ENCODE data around the gene SFMBT2.

DNA sequence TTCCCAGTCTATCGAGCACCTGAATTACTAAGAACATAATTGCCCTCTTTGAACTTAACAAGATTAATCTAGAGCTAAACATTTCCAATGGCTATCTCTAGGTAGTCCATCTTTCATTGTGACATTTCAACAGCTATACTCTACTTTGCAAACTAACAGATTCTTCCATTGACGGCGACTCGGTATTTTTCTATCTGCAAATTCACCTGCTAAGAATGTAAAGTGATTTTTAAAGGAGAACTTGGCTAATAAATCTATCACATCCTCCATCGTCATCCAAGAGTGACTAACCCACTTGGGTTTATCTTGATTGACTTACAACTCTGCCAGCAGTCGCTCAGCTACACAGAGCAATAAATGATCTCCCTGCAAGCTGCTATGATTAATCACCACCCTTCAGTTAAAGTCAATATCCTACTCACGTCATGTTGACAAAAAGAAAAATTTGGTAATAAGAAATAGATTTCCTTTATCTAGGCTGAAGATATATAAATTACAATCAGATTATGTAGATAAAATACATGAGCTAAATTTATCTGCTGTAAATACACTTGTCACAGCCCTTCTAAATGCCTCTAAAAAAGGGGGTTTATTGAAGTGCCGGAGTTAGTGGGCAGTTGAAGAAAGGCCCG lies 99.5 kb downstream of the SFMBT2 start:
- TF ChIP-seq YY1 (IDR thresholded peaks at IDR 0.05; ENCODE audit: insufficient read depth, insufficient read length) (no peak), ZNF274 (IDR thresholded peaks at IDR 0.05; ENCODE audit: low read depth, low read length) (no peak), SUZ12 (IDR thresholded peaks at IDR 0.05; ENCODE audit: extremely low read depth, insufficient read depth, insufficient read length) (no peak)

Measured in NT2/D1 (cell line).